GM19438 (cell line): Measurements from ENCODE around the gene TESK2.
"Not testable (repeated sequence)": the region's sequence is repeated elsewhere in the genome, so short reads cannot be mapped to it uniquely, and the experiment has no call there.

ENCODE experiments used
- ATAC-seq: cut with Tn5 transposase; IDR thresholded peaks from one replicate; pipeline ENCODE4 v1.9.1; 2021; ENCODE audit warnings: low read depth; ENCODE audit not compliant: unreplicated experiment

The TESK2 gene

GRCh38 chr1:45383191-45383590, 107.8 kb downstream of the TESK2 start:
- no peak for ATAC-seq

- no peak for ATAC-seq
Measured at GRCh38 chr1:45381243-45381642, 109.7 kb downstream of the TESK2 start.

- no peak for ATAC-seq
Measured at GRCh38 chr1:45380730-45381129, 110.2 kb downstream of the TESK2 start.

- ATAC-seq, result no peak
Measured at GRCh38 chr1:45380125-45380524, 110.8 kb downstream of the TESK2 start.

- ATAC-seq, result no peak
Measured at GRCh38 chr1:45379524-45379923, 111.4 kb downstream of the TESK2 start.

GRCh38 chr1:45378184-45378583, 112.8 kb downstream of the TESK2 start:
- no peak for ATAC-seq

GRCh38 chr1:45375104-45376090, 115.6 kb downstream of the TESK2 start:
- no peak for ATAC-seq

- ATAC-seq, result no peak
Measured at GRCh38 chr1:45373573-45373972, 117.4 kb downstream of the TESK2 start.

- ATAC-seq, result no peak
Measured at GRCh38 chr1:45370575-45370974, 120.4 kb downstream of the TESK2 start.

GRCh38 chr1:45365051-45365450, 125.9 kb downstream of the TESK2 start:
- ATAC-seq, result no peak

GRCh38 chr1:45364294-45364693, 126.7 kb downstream of the TESK2 start:
- ATAC-seq, result no peak

- not testable (repeated sequence) for ATAC-seq
Measured at GRCh38 chr1:45360981-45361380, 130.0 kb downstream of the TESK2 start.

- ATAC-seq, result no peak
Measured at GRCh38 chr1:45359882-45360513, 131.0 kb downstream of the TESK2 start.

GRCh38 chr1:45356186-45356585, 134.8 kb downstream of the TESK2 start:
- ATAC-seq, result no peak

GRCh38 chr1:45355683-45356082, 135.3 kb downstream of the TESK2 start:
- ATAC-seq, result no peak

- ATAC-seq, result no peak
Measured at GRCh38 chr1:45354838-45355237, 136.1 kb downstream of the TESK2 start.

- no peak for ATAC-seq
Measured at GRCh38 chr1:45353685-45354084, 137.3 kb downstream of the TESK2 start.

- no peak for ATAC-seq
Measured at GRCh38 chr1:45351508-45351907, 139.5 kb downstream of the TESK2 start.

GRCh38 chr1:45348966-45349677, 141.8 kb downstream of the TESK2 start:
- no peak for ATAC-seq

GRCh38 chr1:45348609-45348965, 142.4 kb downstream of the TESK2 start:
- ATAC-seq, result no peak

GRCh38 chr1:45348020-45348419, 142.9 kb downstream of the TESK2 start:
- ATAC-seq, result no peak
